ENCODE measurements around the gene KCNC4. TPM values are rescaled to one million over a fixed set of nuclear protein-coding genes. Genes with fewer than 3 reads are reported as not detected.

The KCNC4 gene
- total and polyA plus RNA-seq, 2 of the 4 experiments (the other 2 are of a cell fraction) = 0.18 to 2.3 TPM

DNA sequence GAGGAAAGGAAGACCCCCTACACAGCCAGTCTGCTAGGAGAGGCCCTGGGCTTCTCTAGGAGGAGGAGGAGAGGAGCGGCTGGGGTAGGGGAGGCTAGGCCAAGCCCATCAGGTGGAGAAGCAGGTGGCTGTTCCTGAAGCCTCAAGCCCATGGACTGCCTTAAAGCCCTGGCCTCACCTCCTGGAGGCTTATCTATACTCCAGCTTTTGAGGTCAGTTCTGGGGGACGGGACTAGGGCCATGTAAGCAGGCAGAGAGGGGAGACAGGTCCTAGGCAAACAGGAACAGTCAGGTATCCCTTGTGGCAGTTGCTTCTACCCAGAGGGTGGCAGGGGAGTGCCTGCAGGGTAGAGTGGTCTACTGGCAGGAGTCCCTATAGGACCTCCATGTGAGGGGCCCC is 40.6 kb downstream of the KCNC4 start:
- Histone ChIP-seq H4K8ac (ENCODE audit: low read depth in 2 of 2, low read length in 2 of 2) (no peak overlapping the region), H3K4ac (ENCODE audit: low read depth, low read length) (no peak overlapping the region), H3K4me2 (ENCODE audit: low read depth, low read length) (no peak overlapping the region), H3K18ac (ENCODE audit: low read depth, low read length) (no peak overlapping the region), H2AK9ac (replicated peaks; ENCODE audit: low read depth, low read length, poor library complexity) (no peak overlapping the region), H3K9ac (ENCODE audit: low read depth, low read length) (no peak overlapping the region), H2AK5ac (ENCODE audit: low read depth, low read length) (no peak overlapping the region), H3K56ac (ENCODE audit: extremely low read depth, insufficient read depth, low read length) (no peak overlapping the region), H3K36me3 (ENCODE audit: control insufficient read depth, insufficient read depth, low read length) (no peaks in the 10 kb centered on the region), H4K5ac (ENCODE audit: low read depth, low read length) (no peak overlapping the region), H3K9me3 (ENCODE audit: control insufficient read depth, insufficient read depth, low read length) (no peaks in the 10 kb centered on the region), H4K91ac (ENCODE audit: insufficient read depth, low read depth, low read length) (no peak overlapping the region), H2BK5ac (ENCODE audit: low read depth, low read length, poor library complexity, severe bottlenecking) (no peak overlapping the region), H4K20me1 (ENCODE audit: insufficient read depth, low read length) (no peaks in the 10 kb centered on the region), H3K79me1 (ENCODE audit: low read depth in 1 of 2, low read length in 2 of 2) (no peaks in the 10 kb centered on the region), H3K14ac (replicated peaks; ENCODE audit: low read depth, low read length) (no peak overlapping the region), H3K9me1 (ENCODE audit: insufficient read depth, low read length) (no peaks in the 10 kb centered on the region), H3K23ac (ENCODE audit: low read depth, low read length) (no peak overlapping the region), H3K27ac (ENCODE audit: insufficient read depth, low read length) (no peak overlapping the region), H3K4me1 (ENCODE audit: control insufficient read depth, insufficient read depth, low read length) (no peaks in the 10 kb centered on the region), H2BK20ac (ENCODE audit: low read depth, low read length) (no peak overlapping the region), H2BK15ac (ENCODE audit: low read depth, low read length) (no peak overlapping the region), H2BK120ac (ENCODE audit: low read depth, low read length) (no peak overlapping the region), H2AFZ (replicated peaks; ENCODE audit: low read length, poor library complexity) (no peak overlapping the region), H3K27me3 (ENCODE audit: control insufficient read depth, insufficient read depth, low read length) (peaks cover 33% of the 10 kb centered on the region), H3K4me3 (ENCODE audit: insufficient read depth, low read depth, low read length) (no peak overlapping the region)
- in situ Hi-C loops (cut with MboI; ENCODE audit: low sequenced_read_pairs) = no loop called here
- DNase-seq (no peak), ATAC-seq (ENCODE audit: low read depth) (no peak)
- ChIA-PET CTCF (no interaction called here), POLR2A (ENCODE audit: unreplicated experiment) (no interaction called here)
- dilution Hi-C loops (cut with HindIII; ENCODE audit: low sequenced_read_pairs, unreplicated experiment) = no loop called here
- intact Hi-C loops (cut with micrococcal nuclease) = no loop called here
- TF ChIP-seq RFX5 (IDR thresholded peaks at IDR 0.05; ENCODE audit: low read depth, low read length) (no peak), NFE2L2 (IDR thresholded peaks at IDR 0.05; ENCODE audit: low read depth, low read length) (no peak), SMC3 (IDR thresholded peaks at IDR 0.05; ENCODE audit: low read depth, low read length) (no peak), RCOR1 (IDR thresholded peaks at IDR 0.05; ENCODE audit: insufficient replicate concordance, low read length) (no peak), CEBPB (IDR thresholded peaks at IDR 0.05; ENCODE audit: low read depth, low read length) (no peak), MXI1 (IDR thresholded peaks at IDR 0.05; ENCODE audit: borderline replicate concordance, low read depth, low read length) (no peak), CHD1 (IDR thresholded peaks at IDR 0.05; ENCODE audit: low read depth, low read length) (no peak), BHLHE40 (IDR thresholded peaks at IDR 0.05; ENCODE audit: low read depth, low read length) (no peak)
- TF ChIP-seq, protein P1, sequence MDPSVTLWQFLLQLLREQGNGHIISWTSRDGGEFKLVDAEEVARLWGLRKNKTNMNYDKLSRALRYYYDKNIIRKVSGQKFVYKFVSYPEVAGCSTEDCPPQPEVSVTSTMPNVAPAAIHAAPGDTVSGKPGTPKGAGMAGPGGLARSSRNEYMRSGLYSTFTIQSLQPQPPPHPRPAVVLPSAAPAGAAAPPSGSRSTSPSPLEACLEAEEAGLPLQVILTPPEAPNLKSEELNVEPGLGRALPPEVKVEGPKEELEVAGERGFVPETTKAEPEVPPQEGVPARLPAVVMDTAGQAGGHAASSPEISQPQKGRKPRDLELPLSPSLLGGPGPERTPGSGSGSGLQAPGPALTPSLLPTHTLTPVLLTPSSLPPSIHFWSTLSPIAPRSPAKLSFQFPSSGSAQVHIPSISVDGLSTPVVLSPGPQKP (IDR thresholded peaks at IDR 0.05; ENCODE audit: borderline replicate concordance, low read depth, low read length) = no peak
- TF ChIP-seq, protein P2, sequence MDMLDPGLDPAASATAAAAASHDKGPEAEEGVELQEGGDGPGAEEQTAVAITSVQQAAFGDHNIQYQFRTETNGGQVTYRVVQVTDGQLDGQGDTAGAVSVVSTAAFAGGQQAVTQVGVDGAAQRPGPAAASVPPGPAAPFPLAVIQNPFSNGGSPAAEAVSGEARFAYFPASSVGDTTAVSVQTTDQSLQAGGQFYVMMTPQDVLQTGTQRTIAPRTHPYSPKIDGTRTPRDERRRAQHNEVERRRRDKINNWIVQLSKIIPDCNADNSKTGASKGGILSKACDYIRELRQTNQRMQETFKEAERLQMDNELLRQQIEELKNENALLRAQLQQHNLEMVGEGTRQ (IDR thresholded peaks at IDR 0.05; ENCODE audit: low read depth, low read length) = no peak
- no TSS peak for BruUV-seq (replicated peaks)
- no CpG with 5 or more reads among the region's 2 CpGs for WGBS, 2 experiments (ENCODE audit: extremely low coverage in 2 of 2, insufficient read length in 1 of 2)
